Measurements from ENCODE around the gene MYO3B.
"Not testable (repeated sequence)": the region's sequence is repeated elsewhere in the genome, so short reads cannot be mapped to it uniquely, and the experiment has no call there.

MYO3B gene

GRCh38 chr2:170163411-170164065 lies 14.4 kb upstream of the MYO3B start:
- DNase-seq, result no peak

- no peak for DNase-seq
Measured at GRCh38 chr2:170165129-170165528, 12.8 kb upstream of the MYO3B start.

- no peak for DNase-seq
Measured at GRCh38 chr2:170166735-170167134, 11.2 kb upstream of the MYO3B start.

GRCh38 chr2:170170281-170171040 lies 7.5 kb upstream of the MYO3B start:
- DNase-seq, result no peak

GRCh38 chr2:170176212-170176611 lies 1.7 kb upstream of the MYO3B start:
- no peak for DNase-seq

GRCh38 chr2:170180031-170180566 lies 2.2 kb downstream of the MYO3B start:
- no peak for DNase-seq

- DNase-seq, result no peak
Measured at GRCh38 chr2:170181602-170182001, 3.7 kb downstream of the MYO3B start.

- DNase-seq, result no peak
Measured at GRCh38 chr2:170185319-170185718, 7.4 kb downstream of the MYO3B start.

GRCh38 chr2:170189757-170190156 lies 11.8 kb downstream of the MYO3B start:
- no peak for DNase-seq

GRCh38 chr2:170190172-170190571 lies 12.2 kb downstream of the MYO3B start:
- no peak for DNase-seq

- DNase-seq, result no peak
Measured at GRCh38 chr2:170191166-170191866, 13.4 kb downstream of the MYO3B start.

GRCh38 chr2:170196963-170197362 lies 19.0 kb downstream of the MYO3B start:
- DNase-seq, result no peak

- no peak for DNase-seq
Measured at GRCh38 chr2:170201275-170201674, 23.3 kb downstream of the MYO3B start.

- DNase-seq, result no peak
Measured at GRCh38 chr2:170201734-170202393, 23.9 kb downstream of the MYO3B start.

- no peak for DNase-seq
Measured at GRCh38 chr2:170202437-170202836, 24.5 kb downstream of the MYO3B start.

- no peak for DNase-seq
Measured at GRCh38 chr2:170204298-170204951, 26.5 kb downstream of the MYO3B start.

GRCh38 chr2:170206246-170206645 lies 28.3 kb downstream of the MYO3B start:
- no peak for DNase-seq

- no peak for DNase-seq
Measured at GRCh38 chr2:170206805-170207407, 29.0 kb downstream of the MYO3B start.

GRCh38 chr2:170207901-170208300 lies 30.0 kb downstream of the MYO3B start:
- no peak for DNase-seq

GRCh38 chr2:170208967-170209366 lies 31.0 kb downstream of the MYO3B start:
- no peak for DNase-seq

GRCh38 chr2:170212625-170213280 lies 34.8 kb downstream of the MYO3B start:
- DNase-seq, result no peak

- DNase-seq, result not testable (repeated sequence)
Measured at GRCh38 chr2:170213281-170213625, 35.3 kb downstream of the MYO3B start.

Data from activated T-cell treated with anti-CD3 and anti-CD28 coated beads, Interleukin-2, amount 50 U/mL, for 48 hours (primary cell).